ENCODE measurements around the gene PGA4.
"Not testable (repeated sequence)": the region's sequence is repeated elsewhere in the genome, so short reads cannot be mapped to it uniquely, and the experiment has no call there.

Gene PGA4

GRCh38 chr11:61207636-61208310, 14.4 kb upstream of the PGA4 start:
- DNase-seq = not testable (repeated sequence)

- not testable (repeated sequence) for DNase-seq
Measured at GRCh38 chr11:61210629-61211028, 11.5 kb upstream of the PGA4 start.

GRCh38 chr11:61211327-61211952, 10.7 kb upstream of the PGA4 start:
- not testable (repeated sequence) for DNase-seq

- DNase-seq = not testable (repeated sequence)
Measured at GRCh38 chr11:61212202-61212601, 9.9 kb upstream of the PGA4 start.

- DNase-seq = not testable (repeated sequence)
Measured at GRCh38 chr11:61213711-61214324, 8.3 kb upstream of the PGA4 start.

- DNase-seq = not testable (repeated sequence)
Measured at GRCh38 chr11:61218306-61218705, 3.8 kb upstream of the PGA4 start.

GRCh38 chr11:61219016-61219415, 3.1 kb upstream of the PGA4 start:
- not testable (repeated sequence) for DNase-seq

- DNase-seq = not testable (repeated sequence)
Measured at GRCh38 chr11:61222692-61223091, 545 bp downstream of the PGA4 start.

GRCh38 chr11:61226457-61227137, 4.5 kb downstream of the PGA4 start:
- not testable (repeated sequence) for DNase-seq

- DNase-seq = not testable (repeated sequence)
Measured at GRCh38 chr11:61229458-61229857, 7.3 kb downstream of the PGA4 start.

- DNase-seq = not testable (repeated sequence)
Measured at GRCh38 chr11:61231033-61231432, 8.9 kb downstream of the PGA4 start.

GRCh38 chr11:61231585-61231984, 9.4 kb downstream of the PGA4 start:
- DNase-seq = not testable (repeated sequence)

GRCh38 chr11:61232548-61233145, 10.5 kb downstream of the PGA4 start:
- not testable (repeated sequence) for DNase-seq

GRCh38 chr11:61237130-61237529, 15.0 kb downstream of the PGA4 start:
- not testable (repeated sequence) for DNase-seq

GRCh38 chr11:61240288-61240687, 18.1 kb downstream of the PGA4 start:
- DNase-seq = not testable (repeated sequence)

- DNase-seq = not testable (repeated sequence)
Measured at GRCh38 chr11:61240875-61241274, 18.7 kb downstream of the PGA4 start, which contains the start of gene PGA5. PGA5 (plus strand) TSS chr11:61241175; CDS start chr11:61241227, 52 bp downstream.

- not testable (repeated sequence) for DNase-seq
Measured at GRCh38 chr11:61241526-61241925, 19.4 kb downstream of the PGA4 start.

GRCh38 chr11:61245284-61245964, 23.3 kb downstream of the PGA4 start:
- not testable (repeated sequence) for DNase-seq

GRCh38 chr11:61248071-61248470, 25.9 kb downstream of the PGA4 start:
- not testable (repeated sequence) for DNase-seq

- not testable (repeated sequence) for DNase-seq
Measured at GRCh38 chr11:61249201-61249600, 27.1 kb downstream of the PGA4 start.

- peak; percentile 91 for DNase-seq
Measured at GRCh38 chr11:61250796-61251765, 28.9 kb downstream of the PGA4 start.
